SU-DHL-6 (cell line): Measurements from ENCODE around the gene CHD1L.

Source experiments
- EZH2phosphoT487 ChIP-seq: fragments of 200-600 bp; sonication (generic), shearing (Covaris generic); conservative IDR thresholded peaks from 2 replicates; pipeline ENCODE4 v1.6.1; 2018; ENCODE audit warnings: mild to moderate bottlenecking, antibody characterized with exemption, low read length, moderate library complexity, mixed read lengths
- TF ChIP-seq, protein P1 (sequence below): fragments of 200-600 bp; sonication (generic); IDR thresholded peaks from one replicate; pipeline ENCODE4 v1.5.1; 2017; ENCODE audit warnings: antibody characterized with exemption, mild to moderate bottlenecking, low read length, moderate library complexity; ENCODE audit not compliant: insufficient read depth, poor library complexity, severe bottlenecking

DNA sequence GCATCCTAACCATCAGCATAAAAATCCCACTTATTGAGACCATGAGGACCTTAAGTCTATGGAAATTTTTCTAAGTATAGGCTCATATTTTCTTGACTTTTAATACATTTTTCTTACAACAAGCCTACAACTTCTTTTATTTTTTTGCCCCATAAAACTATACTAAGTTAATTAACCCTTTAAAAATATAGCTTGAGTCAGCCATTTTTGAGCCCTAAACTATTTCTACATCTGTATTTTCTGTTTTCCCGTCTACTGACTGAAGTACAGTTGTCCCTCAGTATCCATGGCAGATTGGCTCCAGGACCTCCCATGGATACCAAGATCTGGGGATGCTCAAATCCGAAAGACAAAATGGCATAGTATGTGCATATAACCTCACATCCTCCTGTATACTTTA lies 55.0 kb downstream of the CHD1L start:
- TF ChIP-seq, protein P1, sequence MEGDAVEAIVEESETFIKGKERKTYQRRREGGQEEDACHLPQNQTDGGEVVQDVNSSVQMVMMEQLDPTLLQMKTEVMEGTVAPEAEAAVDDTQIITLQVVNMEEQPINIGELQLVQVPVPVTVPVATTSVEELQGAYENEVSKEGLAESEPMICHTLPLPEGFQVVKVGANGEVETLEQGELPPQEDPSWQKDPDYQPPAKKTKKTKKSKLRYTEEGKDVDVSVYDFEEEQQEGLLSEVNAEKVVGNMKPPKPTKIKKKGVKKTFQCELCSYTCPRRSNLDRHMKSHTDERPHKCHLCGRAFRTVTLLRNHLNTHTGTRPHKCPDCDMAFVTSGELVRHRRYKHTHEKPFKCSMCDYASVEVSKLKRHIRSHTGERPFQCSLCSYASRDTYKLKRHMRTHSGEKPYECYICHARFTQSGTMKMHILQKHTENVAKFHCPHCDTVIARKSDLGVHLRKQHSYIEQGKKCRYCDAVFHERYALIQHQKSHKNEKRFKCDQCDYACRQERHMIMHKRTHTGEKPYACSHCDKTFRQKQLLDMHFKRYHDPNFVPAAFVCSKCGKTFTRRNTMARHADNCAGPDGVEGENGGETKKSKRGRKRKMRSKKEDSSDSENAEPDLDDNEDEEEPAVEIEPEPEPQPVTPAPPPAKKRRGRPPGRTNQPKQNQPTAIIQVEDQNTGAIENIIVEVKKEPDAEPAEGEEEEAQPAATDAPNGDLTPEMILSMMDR: no peak
- TF ChIP-seq EZH2phosphoT487: no peak
